WI38 (cell line): ENCODE measurements around the gene PDGFRB.

Experiments
- H3K4me3 ChIP-seq: 2 replicates; pipeline ENCODE4 v1.5.1; 2011; ENCODE audit warnings: low read depth, mild to moderate bottlenecking, control low read depth, low read length
- TF ChIP-seq, protein P1 (sequence below): IDR thresholded peaks from 2 replicates; pipeline ENCODE4 v1.5.1; 2012; ENCODE audit warnings: low read depth, mild to moderate bottlenecking, control low read depth, low read length

PDGFRB gene

DNA sequence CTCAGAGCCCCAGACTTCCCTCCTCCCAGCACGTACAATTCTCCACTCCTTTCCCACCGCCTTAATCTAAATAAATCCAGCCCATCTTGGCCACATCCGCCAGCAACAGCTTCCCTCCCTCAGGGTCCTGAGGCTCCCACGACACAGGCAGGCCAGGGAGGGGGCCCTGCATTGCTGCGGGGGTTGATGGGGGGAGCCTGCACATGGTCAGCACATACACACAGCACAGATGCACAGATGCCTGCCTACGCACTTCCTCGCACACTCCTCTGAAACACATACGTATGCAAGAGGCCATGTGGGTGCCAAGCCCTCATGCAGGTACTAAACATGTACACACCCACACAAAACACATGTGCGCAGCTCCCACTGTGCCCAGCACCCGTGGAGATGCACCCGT lies 14.8 kb downstream of the PDGFRB start:
- TF ChIP-seq, protein P1, sequence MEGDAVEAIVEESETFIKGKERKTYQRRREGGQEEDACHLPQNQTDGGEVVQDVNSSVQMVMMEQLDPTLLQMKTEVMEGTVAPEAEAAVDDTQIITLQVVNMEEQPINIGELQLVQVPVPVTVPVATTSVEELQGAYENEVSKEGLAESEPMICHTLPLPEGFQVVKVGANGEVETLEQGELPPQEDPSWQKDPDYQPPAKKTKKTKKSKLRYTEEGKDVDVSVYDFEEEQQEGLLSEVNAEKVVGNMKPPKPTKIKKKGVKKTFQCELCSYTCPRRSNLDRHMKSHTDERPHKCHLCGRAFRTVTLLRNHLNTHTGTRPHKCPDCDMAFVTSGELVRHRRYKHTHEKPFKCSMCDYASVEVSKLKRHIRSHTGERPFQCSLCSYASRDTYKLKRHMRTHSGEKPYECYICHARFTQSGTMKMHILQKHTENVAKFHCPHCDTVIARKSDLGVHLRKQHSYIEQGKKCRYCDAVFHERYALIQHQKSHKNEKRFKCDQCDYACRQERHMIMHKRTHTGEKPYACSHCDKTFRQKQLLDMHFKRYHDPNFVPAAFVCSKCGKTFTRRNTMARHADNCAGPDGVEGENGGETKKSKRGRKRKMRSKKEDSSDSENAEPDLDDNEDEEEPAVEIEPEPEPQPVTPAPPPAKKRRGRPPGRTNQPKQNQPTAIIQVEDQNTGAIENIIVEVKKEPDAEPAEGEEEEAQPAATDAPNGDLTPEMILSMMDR, result no peak
- H3K4me3 ChIP-seq, result no peak overlapping the region

DNA sequence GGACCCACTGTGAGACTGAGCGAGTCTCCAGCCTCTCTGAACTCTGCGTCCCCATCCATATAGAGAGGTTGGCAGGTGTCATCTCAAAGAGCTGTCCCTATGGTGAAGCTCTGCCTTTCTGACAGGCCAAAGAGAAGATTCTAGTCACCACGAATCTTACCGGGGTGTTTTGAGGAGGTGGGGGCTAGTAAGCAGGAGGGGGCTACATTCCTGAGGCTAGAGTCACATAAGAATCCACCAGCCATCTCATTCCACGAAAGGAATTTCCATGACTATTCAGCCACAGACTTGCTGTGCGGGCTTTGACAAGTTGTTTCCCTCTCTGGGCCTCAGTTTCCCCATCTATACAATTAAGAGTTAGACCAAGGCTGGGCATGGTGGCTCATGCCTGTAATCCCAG lies 16.3 kb downstream of the PDGFRB start:
- TF ChIP-seq, protein P1, result no peak

DNA sequence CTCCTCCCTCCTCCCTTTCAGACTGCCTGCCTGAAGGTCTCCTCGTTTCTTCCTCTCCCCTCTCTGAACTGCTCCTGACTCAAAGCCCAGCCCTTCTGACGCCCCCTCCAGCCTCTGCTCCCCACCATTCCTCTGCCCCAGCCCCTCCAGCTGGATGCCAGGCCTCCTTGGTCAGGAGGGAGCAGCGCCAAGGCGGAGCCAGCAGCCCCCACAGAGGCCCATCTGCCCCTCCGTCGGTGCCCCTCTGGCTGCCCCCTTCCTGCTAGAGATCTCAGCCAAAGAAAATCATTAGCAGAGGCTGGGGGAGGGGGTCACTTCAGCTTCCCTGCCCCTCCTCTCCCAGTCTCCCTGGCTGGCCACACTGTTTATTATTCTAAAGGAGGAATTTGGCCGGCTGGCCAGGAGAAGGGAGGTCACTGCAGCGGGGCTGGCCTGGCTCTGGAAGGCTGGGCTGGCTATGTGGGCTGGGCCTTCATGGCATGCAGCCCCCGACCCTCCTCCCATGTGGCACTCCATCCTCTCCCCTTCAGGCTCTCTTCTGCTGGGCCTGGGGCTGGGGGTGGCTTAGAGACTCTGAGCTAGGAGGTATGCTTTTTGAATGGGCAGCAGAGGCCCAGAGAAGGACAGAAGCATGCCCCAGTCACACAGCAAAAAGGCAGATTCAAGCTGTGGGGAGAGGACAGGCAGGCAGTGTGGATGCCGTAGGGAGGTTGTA lies 16.9 kb downstream of the PDGFRB start:
- TF ChIP-seq, protein P1, result no peak
- H3K4me3 ChIP-seq, result peak overlapping the region; percentile 37

More for the DNA sequence above, 16.3 kb downstream of the PDGFRB start:
- 0 out of 2 replicates have a peak overlapping the region, but pooled peaks have one; percentile 2 for H3K4me3 ChIP-seq

GRCh38 chr5:150137997-150138396 lies 17.6 kb downstream of the PDGFRB start:
- H3K4me3 ChIP-seq, result peak overlapping the region; percentile 37
- TF ChIP-seq, protein P1, result no peak

GRCh38 chr5:150137168-150137957 lies 18.3 kb downstream of the PDGFRB start:
- TF ChIP-seq, protein P1, result no peak
- 0 out of 2 replicates have a peak overlapping the region, but pooled peaks have one; percentile 5 for H3K4me3 ChIP-seq

DNA sequence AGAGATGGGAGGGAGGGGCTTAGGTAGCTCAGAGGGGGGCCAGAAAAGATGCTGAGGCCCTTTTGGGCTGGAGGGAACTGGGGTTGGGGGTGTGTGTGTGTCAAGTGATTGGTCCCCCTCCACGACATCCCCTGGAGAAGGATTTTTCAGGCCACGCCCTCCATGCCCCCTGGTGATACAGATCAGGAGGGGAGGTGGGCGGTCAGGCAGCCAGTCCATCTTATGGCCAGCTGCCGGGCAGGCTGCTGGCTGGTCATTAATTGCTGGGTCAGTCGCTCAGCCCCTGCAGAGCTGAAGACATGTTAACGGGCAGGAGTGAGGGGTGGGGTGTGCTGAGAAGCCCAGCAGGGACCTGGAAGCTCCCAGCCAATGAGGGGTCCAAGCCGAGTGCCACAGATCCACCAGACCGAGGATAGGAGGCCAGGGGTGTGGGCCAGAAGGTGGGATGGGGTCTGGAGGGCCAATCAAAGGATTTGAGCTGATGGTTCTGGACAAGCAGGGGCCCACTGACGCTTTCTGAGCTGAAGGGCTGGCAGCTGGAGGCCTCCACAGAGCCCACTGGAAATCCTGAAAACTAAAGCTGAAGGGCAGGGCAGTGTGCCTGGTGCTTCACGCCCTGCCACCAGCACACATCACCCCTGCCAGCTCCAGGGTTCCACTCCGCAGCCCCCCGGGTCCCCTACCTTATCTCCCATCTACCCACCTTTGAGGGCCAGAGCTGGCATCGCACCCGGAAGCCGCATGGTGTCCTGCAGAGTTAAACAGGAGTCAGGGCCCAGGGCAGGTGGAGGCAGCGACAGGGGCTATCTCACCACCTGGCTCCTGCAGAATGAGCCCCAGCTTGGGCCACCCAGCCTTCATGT lies 19.1 kb downstream of the PDGFRB start:
- TF ChIP-seq, protein P1, result no peak
- H3K4me3 ChIP-seq, result no peak overlapping the region
